Stimulated activated CD8-positive, alpha-beta memory T cell treated with anti-CD3 and anti-CD28 coated beads, Interleukin-4, amount 100 ng/mL, for 48 hours (primary cell): ENCODE measurements around the gene SPTBN2.

Experiments
- DNase-seq: peaks from one replicate; pipeline ENCODE4 v3.0.0-alpha.2; 2020

SPTBN2 gene

DNA sequence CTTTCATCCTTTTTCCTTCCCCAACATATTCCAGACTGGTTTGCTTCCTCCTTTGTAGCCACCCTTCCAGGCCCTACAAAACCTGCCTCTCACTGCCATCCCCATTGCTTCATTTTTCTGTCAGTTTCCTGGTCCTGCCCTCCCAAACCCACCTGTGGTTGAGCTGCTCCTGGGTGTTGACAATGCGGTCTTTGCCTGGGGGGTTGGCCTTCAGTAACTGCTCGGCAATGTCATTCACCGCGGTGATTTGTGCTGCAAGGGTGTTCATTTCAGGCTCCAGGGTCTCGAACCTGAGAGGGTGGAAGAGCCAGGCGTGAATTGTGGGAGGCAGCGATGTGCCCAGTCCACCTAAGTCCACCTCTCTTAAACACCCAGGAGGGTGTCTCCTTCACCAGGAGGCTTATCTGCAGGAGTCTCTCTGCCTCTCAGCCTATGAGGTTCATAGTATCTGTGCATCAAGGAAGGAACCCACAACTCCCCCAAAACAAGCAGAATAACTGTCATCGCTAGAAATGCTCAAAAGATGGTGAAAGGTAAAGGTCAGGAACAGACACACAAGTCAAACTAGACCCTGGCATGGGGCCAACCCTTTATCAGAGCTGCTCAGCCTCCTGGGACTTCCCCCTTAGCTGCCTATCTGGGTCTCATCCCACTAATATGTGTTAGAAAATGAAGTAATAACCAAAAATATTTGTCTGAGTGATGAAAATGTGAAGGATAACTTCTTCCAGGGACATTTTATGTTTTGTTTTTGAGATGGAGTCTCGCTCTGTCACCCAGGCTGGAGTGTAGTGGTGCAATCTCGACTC, 27.4 kb downstream of the SPTBN2 start:
- DNase-seq, result no peak

DNA sequence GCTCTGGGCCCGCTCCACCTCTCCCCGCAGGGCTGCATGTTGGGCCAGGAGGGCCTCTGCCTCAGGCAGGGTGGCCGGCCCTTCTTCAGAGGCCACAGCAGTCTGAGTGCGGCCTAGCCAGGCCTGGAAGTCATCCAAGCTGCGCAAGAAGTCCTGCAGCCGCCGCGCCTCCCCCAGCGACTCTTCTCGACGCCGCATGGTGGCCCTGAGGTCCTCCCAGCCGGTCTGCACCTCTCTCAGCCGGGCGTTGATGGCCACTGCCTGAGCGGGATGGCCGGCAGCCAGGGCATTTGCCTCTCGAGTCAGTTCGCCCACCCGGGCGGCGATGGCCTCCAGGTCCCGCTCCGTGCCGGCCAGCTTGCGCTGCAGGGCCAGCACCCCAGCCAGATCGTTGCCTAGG, 28.3 kb downstream of the SPTBN2 start:
- no peak for DNase-seq

DNA sequence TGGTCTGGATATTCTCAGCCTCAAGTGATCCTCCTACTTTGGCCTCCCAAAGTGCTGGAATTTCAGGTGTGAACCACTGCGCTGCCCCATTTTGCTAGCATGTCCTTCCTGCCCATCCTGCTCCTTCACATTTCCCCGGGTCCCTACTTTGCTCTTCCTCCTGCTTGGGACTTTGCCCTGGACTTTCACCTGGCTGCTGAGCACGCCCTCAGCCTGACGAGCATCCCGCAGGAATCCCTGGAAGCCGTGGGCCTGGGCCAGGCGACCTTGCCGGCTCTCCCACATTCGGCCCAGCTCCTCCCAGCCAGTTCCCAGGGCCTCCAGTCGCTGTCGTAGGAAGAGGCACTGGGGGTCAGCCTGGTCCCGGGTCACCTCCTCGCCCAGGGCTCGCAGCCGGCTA, 28.7 kb downstream of the SPTBN2 start:
- no peak for DNase-seq

DNA sequence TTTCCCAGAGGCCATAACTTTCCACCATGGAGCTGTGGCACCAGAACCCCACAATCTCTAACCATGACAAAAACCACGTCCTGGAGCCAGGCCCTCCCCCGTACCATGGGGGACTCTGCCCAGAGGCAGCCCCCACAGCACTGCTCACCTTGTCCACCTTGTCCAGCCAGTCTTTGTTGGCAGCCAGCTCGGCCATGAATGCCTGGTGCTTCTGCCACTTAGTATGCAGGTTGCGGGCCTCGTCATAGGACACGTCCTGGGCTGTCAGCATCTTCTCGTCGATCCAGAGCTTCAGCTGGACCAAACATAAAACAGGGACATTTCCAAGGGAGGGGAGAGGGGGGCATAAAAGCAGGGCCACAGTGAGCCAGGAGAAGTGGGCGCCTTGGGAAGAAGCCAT, 30.5 kb downstream of the SPTBN2 start:
- DNase-seq, result no peak

DNA sequence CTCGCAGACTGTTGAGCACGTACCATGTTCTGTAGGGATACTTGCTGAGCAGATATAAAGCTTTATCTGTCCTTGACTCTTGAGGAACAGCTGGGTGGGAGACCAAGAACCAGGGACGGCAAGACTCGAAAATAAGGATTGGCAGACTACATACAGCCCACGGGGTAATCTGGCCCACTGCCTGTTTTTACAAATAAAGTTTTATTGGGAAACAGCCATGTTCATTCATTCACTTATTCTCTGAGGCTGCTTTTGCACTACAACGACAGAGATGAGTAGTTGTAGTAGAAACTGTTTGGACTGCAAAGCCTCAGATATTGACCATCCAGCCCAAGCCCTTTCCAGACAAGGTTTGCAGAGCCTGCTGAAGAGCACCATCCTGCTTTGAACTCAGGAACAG, 31.0 kb downstream of the SPTBN2 start:
- no peak for DNase-seq

DNA sequence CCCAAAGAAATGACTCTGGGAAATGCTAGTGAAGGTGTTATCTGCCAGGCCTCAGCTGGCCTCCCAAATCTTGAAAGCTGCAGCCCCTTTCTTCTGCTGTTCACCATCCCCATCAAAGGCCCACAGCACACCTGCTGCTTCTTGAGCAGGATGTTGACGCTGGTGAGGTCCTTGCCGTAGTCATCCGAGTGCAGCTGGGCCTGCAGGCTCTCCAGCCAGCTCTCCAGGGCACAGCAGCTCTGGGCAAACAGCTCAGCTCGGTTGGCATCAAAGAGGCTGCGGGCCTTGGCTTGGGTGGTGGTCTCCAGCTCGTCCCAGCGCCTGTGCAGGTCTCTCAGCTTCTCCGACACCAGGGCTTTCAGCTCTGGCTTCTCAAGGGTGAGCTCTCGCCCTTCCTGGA, 32.9 kb downstream of the SPTBN2 start:
- DNase-seq, result no peak

DNA sequence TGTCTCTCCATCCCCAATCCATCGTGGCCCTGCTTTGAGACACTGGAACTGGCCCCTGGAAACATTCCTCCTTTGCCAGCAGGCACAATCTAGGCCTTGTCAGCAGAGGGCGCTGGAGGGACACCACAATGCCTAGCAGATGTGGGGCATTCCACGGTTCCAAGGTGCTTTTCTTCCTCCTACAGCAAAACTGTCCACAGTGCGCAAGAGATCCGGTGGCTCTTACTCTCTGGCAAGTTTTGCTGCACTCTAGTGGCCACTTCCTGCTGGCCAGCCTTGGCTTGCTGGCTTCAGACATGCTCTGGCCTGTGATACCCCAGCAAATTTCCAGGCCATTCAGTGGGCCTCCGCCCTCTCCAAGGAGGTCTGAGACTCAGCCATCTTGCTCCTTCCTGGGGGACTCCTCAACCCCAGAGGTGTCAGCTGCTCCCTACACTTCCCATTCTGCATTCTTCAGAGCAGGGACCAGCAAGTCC, 34.2 kb downstream of the SPTBN2 start:
- DNase-seq, result peak; percentile 92

DNA sequence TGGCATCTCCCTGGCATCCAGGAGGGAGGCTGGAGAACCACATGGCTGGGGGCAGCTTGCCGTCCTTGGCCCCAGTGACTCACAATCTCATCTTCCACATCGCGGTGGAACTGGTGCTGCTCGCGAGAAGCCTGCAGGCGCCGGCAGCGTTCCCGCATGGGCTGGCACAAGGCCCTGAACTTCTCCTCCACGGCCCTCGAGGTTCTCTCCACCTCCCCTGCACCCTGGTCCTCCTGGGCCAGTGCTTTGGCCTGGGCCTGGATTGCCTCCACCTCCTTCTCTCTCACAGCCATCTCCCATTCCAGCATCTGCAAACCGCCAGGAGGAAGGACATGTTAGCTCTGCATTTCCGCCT, 35.0 kb downstream of the SPTBN2 start:
- no peak for DNase-seq

DNA sequence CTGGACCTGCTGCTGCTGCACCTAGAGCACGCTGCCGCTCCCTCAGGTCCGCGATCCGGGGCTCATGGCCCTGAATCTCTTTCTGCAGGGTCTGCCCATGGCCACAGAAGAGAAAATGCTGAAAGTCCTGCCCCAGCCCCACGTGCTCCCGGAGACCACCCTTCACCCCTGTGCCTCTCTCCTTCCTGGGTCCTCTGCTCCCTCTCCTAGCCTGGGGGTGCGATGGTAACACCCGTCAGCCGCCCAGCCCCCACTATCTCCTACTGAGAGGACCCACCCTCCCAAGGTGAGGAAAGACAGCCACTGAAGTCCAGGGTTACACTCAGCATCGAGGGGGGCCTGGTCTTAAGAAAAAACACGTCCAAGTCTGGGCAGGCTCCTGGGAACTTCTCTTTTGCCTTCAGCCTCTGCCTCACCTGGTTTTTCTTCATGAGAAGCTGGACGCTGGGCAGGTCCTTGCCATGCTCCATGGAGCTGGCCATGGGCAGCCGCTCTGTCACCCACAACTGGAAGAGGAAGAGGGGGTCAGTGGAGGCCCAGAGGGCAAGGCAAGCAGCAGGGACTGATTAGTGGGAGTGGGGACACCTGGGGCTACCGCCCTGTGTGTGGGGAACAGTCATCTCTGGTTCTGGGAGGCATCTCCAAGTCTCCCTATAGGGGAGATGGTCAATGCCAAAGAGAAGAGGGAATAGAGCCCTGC, 35.5 kb downstream of the SPTBN2 start:
- DNase-seq, result no peak

DNA sequence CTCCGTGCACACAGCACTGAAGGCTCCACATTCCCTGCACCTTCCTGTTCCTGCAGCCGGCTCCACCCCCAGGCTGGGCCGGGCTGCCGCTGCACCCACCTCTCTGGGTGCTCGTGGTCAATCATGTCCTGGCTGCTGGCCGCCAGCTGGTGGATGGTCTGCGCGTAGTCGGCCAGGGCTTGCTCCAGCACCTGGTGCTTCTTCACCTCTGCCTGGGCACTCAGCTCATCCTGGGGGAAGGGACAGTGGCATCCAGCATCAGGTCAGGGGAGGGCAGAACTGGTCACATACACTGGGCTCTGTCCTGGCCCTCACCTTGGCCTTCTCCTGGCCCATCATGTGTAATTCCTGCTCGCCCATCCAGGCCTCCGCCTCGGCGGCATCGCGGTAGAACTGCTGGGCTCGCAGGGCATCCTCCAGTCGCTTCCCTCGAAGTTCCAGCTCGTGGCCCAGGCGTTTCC, 36.1 kb downstream of the SPTBN2 start:
- DNase-seq, result no peak

DNA sequence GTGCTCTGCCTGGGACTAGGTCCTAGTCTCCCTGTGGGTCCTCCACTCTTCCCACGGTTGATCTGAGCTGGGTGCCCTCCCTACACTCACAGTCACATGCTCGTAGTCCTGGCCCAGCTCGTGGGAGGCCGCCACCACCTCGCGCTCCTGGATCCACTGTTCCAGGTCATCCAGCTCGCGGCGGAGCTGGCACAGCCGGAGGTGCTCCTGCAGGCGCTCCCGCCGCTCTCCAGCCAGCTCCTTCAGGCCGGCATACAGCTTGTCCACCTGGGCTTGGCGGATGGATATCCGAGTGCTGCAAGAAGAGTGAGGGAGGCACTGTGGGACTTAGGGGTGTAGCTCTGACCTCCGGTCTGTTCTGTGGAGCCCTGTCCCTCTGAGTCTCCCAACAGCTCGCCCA, 36.6 kb downstream of the SPTBN2 start:
- DNase-seq, result no peak

DNA sequence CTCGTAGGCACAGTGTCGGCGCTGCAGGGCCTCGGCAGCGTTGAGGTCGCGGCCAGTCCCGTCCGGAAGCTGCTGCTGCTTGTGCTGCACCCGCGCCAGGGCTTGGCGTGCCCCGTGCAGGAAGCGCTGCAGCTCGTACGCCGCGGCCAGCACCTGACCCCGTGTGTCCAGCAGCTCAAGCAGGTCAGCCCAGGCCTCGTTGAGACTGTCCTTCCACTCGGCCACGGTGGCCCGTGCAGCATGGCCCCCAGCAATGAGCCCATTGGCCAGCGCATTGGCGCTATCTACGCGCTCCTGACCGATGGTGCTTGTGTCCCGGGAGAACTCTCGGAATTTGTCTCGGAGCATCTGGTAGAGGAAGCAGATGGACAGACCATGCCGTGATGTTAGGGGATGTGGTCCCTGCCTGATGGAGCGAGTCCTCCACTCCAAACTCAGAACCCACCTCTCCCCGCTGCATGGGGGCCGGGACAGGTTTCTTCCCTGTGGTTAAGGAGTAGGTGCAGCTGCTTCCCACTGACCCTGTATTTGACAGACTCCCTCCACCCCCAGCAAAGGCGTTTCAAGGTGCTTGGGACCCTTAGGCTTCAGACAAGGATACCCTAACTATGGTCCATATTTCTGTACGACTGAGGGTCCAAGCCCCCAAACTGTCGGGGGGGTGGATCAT, 37.6 kb downstream of the SPTBN2 start:
- DNase-seq, result no peak

DNA sequence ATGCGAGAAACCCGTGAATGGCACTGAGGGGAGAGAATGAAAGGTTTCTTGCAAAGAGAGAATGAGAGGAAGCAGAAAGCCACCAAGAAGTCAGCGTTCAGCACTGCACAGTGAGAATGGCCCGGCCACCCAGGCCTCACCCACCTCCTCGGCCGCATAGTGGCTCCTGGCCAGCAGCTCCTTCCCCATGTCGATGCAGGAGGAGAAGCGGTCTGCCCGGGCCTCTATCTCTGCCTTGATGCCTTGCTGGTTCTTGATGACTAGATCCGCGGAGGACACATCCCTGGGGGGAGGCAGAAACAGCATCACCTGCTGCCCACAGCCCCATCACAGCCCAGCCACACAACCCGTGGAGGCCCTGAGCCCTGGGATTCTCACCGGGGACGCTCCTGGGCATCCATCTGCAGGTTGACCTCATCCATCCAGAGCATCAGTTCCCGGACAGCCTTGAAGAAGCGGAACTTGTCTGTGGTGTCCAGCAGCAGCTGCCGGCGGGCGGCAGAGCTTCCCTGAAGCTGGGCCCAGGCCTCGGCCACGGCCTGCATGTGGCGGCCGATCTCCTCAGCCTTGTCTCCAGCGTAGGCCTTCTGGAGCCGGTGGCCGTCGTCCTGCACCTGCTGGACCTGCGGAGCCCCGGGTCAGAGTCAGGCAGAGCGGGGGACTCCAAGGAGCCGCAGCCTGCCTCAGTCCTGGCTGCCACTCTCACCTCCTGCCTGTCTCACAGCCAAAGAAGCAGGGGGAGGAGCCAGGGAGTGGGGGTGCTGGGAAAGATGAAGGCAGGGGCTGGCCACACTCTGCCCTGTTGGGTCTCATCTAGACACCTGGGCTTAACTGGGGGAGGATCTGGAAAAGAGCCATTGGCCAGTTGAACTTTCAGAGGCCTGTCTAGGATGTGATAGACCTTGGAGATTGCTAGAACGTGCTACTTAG, 39.1 kb downstream of the SPTBN2 start:
- no peak for DNase-seq

DNA sequence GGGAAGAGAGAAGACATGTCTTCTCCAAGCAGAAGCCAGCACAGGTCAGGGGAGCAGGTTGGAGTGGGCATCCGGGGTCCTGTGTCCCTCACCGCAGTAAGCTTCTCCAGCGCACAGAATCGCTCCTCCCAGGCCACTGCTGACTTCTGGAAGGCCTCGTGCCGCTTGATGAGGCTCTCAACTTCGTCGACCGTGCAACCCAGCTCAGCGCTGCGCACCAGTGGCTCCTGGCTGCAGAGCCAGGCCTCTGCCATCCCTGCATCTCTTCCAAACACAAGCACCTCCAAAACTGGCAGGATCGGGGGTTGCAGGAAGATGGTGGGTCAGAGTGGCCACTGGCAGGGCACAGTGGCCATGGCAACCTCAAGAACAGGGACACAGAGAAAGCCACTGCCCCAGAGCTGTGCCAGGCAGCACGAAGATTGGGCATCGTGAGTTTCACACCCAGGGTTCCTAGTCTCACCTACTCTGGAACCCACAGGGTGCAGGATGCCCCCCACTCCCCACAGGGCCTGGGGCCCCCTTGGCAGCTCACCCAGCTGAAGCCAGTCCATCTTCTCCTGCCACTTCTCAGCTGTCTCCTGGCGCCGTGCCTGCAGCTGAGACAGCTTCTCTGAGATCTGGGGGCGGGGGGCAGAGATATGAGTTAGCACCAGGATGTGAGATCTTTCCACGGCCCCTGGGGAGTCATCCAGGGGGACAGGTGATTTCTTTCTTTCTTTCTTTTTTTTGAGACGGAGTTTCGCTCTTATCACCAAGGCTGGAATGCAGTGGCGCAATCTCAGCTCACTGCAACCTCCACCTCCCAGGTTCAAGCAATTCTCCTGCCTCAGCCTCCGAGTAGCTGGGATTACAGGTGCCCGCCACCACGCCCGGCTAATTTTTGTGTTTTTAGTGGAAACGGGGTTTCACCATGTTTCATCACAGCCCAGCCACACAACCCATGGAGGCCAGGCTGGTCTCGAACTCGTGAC, 40.2 kb downstream of the SPTBN2 start:
- no peak for DNase-seq

DNA sequence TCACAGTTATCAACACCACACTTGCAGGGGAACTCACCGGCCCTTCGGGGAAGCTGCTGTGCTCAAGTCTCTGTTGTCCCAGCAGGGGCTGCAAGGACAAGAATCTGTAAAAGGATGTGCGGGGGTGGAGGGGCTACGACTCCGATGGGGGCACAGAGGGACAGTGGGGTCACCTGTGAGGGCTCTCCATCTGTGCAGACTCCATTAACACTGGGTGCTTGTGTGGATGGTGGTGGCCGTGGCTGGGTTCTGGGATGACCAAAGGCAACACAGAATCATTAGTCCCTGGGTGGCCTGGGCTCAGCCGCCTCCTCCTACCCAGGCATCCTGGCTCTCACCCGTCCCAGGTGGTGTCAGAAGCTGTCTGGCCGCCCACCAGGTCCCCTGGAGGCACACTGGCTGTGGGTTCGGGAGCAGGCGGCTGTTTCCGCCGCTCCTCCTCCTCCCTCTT, 41.2 kb downstream of the SPTBN2 start:
- no peak for DNase-seq

DNA sequence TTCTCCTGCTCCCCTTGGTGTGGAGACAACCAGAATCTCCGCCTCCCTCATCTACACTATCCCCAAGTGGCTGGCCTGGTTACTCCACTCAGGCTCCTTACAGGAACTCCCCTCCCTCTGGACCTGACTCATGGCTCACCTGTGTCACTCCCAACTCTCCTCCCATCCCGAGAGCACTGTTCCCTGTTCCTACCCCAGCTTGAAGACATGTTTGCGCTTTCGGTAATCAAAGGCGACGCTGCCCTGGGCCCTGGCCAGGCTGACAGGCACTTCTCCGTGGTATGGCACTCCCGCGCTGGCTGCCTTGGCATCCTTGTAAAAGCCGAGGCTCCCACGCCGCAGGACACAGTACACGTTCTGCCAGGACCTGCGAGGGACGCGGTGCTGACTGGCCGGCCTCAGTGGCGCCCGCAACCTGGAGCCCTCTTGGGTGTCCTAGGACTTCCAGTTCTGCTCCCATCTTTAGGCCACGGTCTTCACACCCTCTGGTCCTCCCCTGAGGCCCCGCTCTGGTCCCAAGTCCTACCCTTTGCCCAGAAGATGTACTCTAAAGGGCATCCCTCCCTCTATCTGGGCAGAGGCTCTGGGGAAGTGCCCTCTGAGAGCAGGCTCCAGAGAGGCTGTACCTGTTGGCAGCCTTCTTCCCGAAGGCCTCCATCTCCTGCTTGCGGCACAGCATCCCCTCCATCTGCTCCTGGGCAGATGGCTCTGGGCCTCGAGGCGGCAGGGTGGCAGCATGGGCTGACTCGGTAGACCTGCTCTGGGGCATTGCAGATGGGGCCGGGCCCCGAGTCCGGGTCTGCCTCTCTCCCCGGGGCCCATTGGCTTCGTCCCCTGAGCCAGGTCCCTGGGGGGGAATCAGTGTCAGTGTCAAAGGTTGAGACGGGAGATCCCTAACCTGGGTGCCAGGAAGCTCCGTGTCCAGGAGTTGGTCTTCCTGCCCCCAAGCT, 41.9 kb downstream of the SPTBN2 start:
- DNase-seq, result no peak

DNA sequence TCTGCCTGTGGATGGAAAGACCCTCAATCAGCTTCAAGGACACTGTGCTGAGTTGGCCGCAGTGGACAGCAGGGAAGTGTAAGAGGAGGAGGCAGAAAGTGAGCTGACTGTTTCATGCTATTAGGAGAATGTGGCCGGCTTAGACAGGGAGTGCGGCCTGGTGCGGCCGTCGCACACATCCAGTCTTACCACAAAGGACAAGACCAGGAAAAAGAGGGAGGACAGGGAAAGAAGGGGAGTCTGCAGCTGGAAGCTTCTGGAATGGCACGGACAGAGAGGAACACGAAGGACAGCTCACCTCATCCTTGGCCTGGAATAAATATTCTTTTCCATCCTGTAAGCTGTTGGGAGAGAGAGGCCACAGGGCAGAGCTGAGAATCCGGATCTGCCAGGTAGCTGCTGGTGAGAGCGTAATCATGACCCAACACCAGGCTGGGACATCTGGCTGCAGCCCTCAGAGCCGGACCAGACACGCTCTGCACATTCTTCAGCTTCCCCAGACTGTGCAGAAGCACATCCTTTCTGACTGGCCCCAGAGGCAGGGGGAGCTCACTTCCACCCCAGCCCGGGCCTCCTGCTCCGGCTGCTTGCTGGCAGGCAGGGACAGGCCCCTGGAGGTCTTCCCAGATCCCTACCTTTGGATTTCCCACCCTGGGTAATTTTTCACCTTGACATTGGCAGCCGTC, 42.8 kb downstream of the SPTBN2 start:
- no peak for DNase-seq

DNA sequence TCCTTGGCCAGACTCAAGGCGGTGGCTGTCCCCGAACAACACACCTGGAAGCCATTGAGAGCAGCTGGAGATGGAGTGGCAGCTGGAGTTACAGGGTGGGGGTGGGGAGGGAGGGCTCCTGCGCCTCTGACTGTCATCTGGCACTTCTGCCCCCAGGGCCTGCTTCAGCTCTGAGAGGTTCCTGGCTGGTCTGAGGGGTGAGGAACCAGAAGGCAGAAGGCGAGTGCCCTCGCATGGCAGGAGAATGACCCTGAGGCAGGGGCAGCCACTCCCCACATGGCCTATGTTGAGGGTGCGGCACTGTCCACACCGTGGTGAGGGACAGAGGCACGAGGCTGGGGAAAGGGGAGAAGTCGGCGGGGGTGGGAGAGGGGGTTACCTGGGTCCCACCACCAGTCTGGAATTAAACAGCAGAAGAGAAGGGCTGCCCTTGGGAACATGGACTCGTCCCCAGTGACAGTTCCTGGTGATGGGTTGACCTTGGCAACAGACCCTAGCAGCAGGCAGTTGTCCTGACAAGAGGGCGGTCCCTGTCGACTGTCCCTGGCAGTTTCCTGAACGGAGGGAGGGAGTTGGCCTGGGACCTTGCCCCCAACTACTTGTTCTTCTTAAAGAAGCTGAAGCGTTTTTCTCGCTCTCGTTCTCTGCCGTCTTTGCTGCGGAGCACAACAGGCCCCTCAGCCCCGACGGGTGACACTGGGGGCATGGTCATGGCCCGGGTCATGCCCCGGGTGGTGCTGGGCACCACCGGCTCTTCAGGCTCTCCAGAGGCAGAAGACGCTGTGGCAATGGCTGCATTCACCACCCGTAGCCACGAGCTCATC, 43.5 kb downstream of the SPTBN2 start:
- no peak for DNase-seq

DNA sequence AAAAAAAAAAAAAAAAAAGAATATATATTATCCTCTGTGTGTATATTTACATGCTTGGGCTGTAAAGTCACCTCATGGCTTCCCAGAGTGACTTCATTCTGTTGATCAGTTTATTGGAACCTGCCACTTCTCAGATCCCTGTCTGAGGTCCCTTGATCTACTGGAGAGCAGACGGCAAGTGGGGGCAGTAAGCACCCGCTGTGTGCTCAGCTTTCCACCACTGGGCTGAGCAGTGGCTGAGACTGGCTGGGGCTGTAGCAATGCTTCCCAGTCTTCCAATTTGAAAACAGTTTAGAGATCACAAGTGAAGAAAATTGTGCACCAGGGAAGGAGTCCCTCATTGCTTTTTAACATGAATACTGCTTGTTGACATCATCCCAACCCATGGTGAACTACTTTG, 44.4 kb downstream of the SPTBN2 start:
- DNase-seq, result no peak
